ENCODE measurements around the gene C11orf98.
"Not testable (repeated sequence)": the region's sequence is repeated elsewhere in the genome, so short reads cannot be mapped to it uniquely, and the experiment has no call there.

The C11orf98 gene

DNA sequence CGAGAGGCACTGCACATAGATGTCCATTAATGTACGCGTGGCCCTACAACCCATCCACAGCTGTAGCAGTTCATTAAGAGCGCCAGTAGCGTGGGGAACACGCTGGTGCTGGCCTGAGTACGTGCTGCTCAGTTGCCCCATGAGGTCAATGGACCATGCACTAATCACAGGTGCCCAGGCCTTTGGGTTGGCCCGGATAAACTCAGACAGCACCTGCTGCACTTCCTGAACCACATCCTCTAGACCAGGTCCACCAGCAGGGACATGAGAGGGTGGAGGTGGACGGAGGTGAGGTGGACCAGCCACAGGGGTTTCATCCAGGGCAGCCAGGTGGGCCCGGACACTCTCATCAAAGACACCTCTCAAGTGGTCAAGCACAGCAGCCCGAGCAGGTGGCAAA lies 15.5 kb downstream of the C11orf98 start:
- DNase-seq: no peak

- DNase-seq: no peak
These were observed 16.0 kb downstream of the C11orf98 start for GRCh38 chr11:62648967-62649364.

- no peak for DNase-seq
These were observed 16.6 kb downstream of the C11orf98 start for GRCh38 chr11:62648185-62648966.

DNA sequence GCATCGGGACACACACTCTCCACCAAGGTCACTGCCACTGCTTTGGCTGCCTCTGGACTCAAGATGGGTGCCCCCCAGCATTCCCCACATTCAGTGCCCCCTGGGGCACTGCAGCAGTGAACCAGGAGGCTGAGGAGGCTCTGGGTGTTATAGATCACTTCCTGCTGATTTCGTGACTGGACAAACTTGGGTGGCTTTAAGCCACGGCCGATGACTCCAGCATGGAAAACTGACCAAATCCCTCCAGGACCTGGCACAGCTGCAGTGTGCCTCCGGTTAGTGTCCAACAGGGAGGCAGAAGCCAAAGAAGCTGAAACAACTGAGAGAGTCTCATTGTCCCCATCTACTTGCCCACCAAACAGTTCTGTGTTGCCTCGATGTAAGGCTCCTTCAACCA lies 17.4 kb downstream of the C11orf98 start:
- no peak for DNase-seq

- DNase-seq: no peak
These were observed 18.0 kb downstream of the C11orf98 start for GRCh38 chr11:62646825-62647608.

DNA sequence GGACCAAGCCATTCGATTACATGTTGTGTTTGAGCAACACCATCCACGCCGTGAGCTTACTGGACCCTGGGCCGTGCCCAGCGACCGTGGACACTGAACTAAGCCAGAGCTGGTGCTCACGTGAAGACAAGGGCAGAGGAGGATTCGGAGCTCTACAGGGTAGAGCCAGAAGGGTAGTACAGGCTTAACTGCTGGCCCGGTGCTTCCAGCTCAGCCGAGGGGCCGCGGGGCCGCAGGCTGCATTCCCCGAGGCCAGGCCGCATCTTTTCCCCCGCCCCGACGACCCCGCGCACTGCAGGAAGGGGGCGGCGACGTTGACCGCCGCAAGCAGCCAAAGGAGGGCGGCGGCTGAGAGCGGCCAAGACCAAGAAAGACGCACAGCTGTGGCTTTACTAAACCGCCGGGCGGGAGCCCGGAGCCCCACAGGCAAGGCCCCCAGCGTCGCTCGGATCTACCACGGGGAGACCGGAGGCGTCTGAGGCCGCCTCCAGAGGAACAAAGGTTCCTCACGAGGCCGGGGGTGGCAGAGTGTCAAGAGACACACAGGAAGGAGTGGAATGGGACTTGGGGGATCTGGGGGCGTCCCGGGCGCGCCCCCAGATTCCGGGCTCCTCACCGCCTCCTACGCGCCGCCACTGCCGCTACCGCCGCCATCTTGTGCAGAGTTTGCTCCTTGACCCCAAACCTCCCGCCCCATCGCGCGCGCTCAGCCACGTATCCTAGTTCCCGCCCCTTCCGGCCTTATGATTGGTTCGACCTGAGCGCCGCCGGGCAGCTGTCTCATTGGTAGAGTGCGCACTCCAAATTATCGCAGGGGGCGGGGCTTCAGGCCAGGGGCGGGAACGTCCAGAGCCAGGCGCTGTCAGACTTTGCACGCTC lies 18.8 kb downstream of the C11orf98 start, which contains the start of gene GANAB:
GANAB (minus strand) TSS at position 668 of the 879 bp plus-strand sequence; CDS start at position 654, 14 bp downstream.
- peak; percentile 97 for DNase-seq

GRCh38 chr11:62645671-62645945 lies 19.4 kb downstream of the C11orf98 start:
- DNase-seq: no peak

DNA sequence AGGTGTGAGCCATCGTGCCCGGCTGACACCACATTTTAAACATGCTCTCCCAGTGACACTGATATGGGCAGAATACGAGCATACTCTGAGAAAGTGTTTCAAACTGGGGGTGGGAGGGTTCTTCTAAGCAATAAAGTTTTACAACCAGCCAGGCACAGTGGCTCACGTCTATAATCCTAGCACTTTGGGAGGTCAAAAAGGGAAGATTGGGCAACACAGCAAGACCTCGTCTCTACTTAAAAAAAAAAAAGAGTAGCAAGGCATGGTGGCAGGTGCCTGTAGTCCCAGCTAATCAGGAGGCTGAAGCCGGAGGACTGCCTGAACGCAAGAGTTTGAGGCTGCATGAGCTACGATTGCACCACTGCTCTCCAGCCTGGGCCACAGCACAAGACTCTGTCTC lies 20.8 kb downstream of the C11orf98 start:
- DNase-seq: no peak

DNA sequence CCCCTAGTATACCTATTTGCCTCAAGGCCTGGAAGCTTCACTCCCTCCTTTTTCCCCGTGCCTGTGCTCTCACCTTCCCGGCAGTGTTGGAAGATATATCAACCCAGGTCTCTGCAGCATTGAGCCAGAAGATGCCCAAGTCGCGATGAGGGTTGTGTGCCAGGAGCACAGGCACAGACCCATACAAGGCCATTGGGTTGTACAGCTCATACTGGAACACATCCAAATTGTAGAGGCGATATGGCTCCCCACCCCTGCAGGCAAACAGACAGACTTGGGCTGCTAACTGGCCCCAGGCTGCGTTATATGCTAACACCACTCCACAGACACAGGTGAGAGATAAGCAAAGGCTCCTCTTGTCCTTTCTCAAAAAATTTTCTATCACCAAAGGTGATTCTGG lies 32.5 kb downstream of the C11orf98 start:
- DNase-seq: no peak

DNA sequence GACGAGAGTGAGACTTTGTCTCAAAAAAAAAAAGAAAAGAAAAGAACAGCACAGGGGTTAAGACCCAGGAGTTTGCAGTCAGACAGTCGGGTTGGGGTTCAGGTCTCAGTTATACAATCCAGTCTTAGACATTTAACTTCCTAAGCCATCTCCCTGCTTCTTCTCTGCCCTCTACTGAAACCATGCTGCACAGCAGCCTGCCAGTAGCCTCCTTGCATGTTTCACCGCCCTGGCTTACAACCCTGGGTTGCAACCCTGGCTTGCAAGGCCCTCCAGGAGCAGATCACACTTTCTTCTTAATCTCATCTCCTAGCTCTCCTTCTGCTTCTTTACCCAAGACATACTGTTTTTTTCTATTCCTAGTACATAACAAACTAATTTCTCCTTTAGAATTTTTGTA lies 37.3 kb downstream of the C11orf98 start:
- no peak for DNase-seq

DNA sequence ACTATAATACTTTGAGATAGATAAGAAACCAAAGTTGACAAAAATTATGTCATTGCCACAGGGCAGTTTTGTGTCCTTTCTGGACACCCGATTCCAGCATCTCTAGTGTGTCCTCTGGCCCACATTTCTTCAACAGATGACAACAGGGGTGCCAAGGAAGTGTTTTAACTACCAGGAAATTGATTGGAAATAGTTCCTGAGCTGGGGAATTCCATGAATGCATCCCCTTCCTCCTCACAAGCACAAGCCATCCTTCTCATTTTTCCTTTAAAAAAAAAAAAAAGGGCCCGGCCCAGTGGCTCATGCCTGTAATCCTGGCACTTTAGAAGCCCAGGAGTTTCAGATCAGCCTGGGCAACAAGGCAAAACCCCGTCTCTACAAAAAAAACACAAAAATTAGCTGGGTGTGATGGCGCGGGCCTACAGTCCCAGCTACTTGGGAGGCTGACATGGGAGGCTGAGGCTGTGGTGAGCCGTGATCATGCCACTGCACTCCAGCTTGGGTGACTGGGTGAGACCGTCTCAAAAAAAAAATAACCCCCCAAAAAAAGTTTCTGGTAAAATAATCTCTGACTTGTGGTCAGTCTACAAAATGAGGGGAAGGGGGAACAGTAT lies 42.4 kb downstream of the C11orf98 start:
- no peak for DNase-seq

DNA sequence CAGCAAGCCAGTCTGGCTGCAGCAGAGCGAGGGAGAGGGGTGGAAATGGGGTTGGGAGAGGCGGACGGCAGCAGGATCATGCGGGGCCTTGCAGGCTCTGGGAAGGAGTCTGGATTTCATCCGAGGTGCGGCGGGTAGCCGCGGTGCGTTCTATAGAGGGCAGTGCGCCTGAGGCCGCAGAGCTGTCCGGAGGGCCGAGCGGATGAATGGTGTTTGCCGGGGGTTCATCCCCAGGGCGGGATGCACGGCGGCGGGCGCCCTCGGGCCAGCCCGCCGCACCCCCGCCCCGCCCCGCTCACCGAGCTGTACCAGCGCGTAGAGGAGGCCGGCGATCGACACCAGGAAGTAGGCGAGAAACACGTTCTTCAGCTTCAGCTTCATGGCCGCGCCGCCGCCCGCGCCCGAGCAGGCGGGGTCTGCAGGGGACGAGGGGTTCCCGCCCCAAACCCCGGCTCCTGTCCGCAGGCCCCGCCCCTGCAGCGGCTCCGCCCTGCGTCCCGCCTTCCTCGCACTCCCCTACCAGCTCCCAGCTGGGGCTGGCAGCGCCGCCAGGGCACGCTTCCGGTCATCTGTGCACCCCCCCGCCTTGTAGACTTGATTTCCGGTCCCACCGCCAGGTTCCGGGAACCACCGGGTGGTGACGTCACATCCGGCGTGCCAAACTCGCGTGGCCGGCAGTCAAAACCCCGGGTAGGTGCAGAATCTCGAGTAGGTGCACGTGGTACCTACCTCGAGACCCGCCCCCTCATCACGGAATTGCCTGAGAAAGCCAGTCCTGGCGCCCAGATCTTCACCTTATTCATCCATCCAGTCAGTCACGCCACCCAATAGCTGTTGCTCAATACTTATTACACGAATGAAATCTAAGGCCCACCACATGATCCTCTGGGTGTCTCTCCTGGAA lies 43.2 kb downstream of the C11orf98 start, which contains the start of gene B3GAT3:
B3GAT3 (minus strand) TSS at position 420 of the 904 bp plus-strand sequence; CDS start at position 381, 39 bp downstream.
- DNase-seq: peak; percentile 97

DNA sequence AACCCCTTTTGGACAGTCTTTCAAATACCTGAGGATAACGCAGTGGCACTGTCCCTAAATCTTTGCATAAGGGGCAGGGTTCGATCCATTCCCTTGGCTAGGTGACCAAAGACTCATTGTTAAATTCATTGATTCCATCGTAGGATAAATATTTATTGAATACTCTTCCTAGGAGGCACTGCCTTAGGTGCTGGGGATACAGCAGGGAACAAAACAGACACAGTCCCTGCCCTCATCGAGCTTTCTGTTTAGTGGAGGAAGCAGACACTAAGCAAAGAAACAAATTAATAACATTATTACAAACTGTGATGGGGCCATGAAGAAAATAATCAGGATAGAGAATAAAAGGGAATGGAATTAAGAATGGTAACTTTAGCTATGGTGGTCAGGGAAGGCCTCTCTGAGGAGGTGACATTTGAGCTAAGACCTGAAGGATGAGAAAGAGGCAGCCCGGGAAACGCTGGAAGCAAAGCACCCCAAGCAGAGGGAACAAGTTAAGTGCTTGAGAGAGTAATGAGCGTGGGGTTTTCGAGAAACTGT lies 43.9 kb downstream of the C11orf98 start:
- DNase-seq: no peak

- not testable (repeated sequence) for DNase-seq
These were observed 48.1 kb downstream of the C11orf98 start for GRCh38 chr11:62616957-62617356.

- DNase-seq: no peak
These were observed 49.5 kb downstream of the C11orf98 start for GRCh38 chr11:62615521-62615920.

DNA sequence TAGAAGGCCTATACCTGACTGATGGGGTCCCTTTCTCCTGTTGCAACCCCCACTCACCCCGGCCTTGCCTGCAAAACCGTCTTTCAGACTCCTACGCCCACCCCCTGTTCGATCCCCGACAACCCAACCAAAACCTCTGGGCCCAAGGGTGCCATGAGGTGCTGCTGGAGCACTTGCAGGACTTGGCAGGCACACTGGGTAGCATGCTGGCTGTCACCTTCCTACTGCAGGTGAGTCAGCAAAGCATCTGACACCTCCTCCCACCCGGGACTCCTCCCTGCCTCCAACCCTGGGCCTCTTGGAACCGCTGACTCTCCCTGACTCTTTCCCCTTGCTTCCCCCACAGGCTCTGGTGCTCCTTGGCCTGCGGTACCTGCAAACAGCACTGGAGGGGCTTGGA lies 50.7 kb downstream of the C11orf98 start:
- DNase-seq: no peak

DNA sequence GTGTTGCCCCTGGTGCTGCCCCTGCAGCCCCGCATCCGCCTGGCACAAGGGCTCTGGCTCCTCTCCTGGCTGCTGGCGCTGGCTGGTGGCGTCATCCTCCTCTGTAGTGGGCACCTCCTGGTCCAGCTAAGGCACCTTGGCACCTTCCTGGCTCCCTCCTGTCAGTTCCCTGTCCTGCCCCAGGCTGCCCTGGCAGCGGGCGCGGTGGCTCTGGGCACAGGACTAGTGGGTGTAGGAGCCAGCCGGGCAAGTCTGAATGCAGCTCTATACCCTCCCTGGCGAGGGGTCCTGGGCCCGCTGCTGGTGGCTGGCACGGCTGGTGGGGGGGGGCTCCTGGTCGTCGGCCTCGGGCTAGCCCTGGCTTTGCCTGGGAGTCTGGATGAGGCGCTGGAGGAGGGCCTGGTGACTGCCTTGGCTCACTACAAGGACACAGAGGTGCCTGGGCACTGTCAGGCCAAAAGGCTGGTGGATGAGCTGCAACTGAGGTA lies 51.7 kb downstream of the C11orf98 start:
- DNase-seq: no peak

Data from fibroblast of skin of abdomen (primary cell).